ENCODE data around the gene CDCA5. TPM values are rescaled to one million over a fixed set of nuclear protein-coding genes. Genes with fewer than 3 reads are reported as not detected.

Gene CDCA5
- total and polyA plus RNA-seq, 2 donors (not counting 1 experiment from before 2014, with no cell fraction given): 3.0 to 4.6 TPM

GRCh38 chr11:65042891-65043290 is 40.9 kb downstream of the CDCA5 start:
- Histone ChIP-seq H3K4me1 (ENCODE audit: control insufficient read depth, extremely low read depth, insufficient read depth, low read length) (no peaks in the 10 kb centered on the region), H3K9ac (ENCODE audit: insufficient read depth, low read length) (no peak overlapping the region), H3K27ac (ENCODE audit: insufficient read depth, low read length) (no peak overlapping the region), H3K27me3 (ENCODE audit: control insufficient read depth, insufficient read depth, low read length) (no peaks in the 10 kb centered on the region), H3K4me3 (replicated peaks in 1 of 4; ENCODE audit: control extremely low read depth in 1 of 4, insufficient read depth in 1 of 4, low read depth in 3 of 4, low read length in 4 of 4) (no peak overlapping the region), H3K4me2 (ENCODE audit: extremely low read depth, insufficient read depth, low read length) (no peak overlapping the region), H3K9me3 (ENCODE audit: control insufficient read depth, insufficient read depth, low read depth, low read length) (no peaks in the 10 kb centered on the region), H3K79me2 (ENCODE audit: control insufficient read depth, insufficient read depth, low read length) (peaks cover 9% of the 10 kb centered on the region), H4K20me1 (ENCODE audit: control insufficient read depth, extremely low read depth, insufficient read depth, low read length) (no peaks in the 10 kb centered on the region), H3K36me3 (ENCODE audit: control insufficient read depth, insufficient read depth, low read length) (peaks cover 8% of the 10 kb centered on the region), H2AFZ (ENCODE audit: low read length) (no peak overlapping the region)
- DNase-seq (ENCODE audit: low read depth in 2 of 2): no peak
- no peak for TF ChIP-seq EZH2 (IDR thresholded peaks at IDR 0.05; ENCODE audit: low read length, missing control alignments)
- no peak for TF ChIP-seq CTCF (conservative IDR thresholded peaks at IDR 0.05 in 1 of 2, IDR thresholded peaks at IDR 0.05 in 1 of 2; ENCODE audit: low read depth in 1 of 2, low read length in 2 of 2)

- H3K27me3 ChIP-seq (ENCODE audit: control insufficient read depth, insufficient read depth, low read length): no peaks in the 10 kb centered on the region
- H3K4me1 ChIP-seq (ENCODE audit: control insufficient read depth, extremely low read depth, insufficient read depth, low read length): no peaks in the 10 kb centered on the region
- no peaks in the 10 kb centered on the region for H3K9me3 ChIP-seq (ENCODE audit: control insufficient read depth, insufficient read depth, low read depth, low read length)
- H3K36me3 ChIP-seq (ENCODE audit: control insufficient read depth, insufficient read depth, low read length): peaks cover 10% of the 10 kb centered on the region
- peaks cover 9% of the 10 kb centered on the region for H3K79me2 ChIP-seq (ENCODE audit: control insufficient read depth, insufficient read depth, low read length)
- TF ChIP-seq CTCF (conservative IDR thresholded peaks at IDR 0.05 in 1 of 2, IDR thresholded peaks at IDR 0.05 in 1 of 2; ENCODE audit: low read depth in 1 of 2, low read length in 2 of 2): no peak
- peak within 1 kb of the TSS; percentile 63 for H3K27ac ChIP-seq (ENCODE audit: insufficient read depth, low read length)
- DNase-seq (ENCODE audit: low read depth in 2 of 2): peak; percentile 94
- H3K4me2 ChIP-seq (ENCODE audit: extremely low read depth, insufficient read depth, low read length): peak within 1 kb of the TSS; percentile 81
- H3K4me3 ChIP-seq (replicated peaks in 1 of 4; ENCODE audit: control extremely low read depth in 1 of 4, insufficient read depth in 1 of 4, low read depth in 3 of 4, low read length in 4 of 4): peak within 1 kb of the TSS; percentile 53 to 72 (median 66)
- peak within 1 kb of the TSS; percentile 52 for H3K9ac ChIP-seq (ENCODE audit: insufficient read depth, low read length)
- H4K20me1 ChIP-seq (ENCODE audit: control insufficient read depth, extremely low read depth, insufficient read depth, low read length): no peaks in the 10 kb centered on the region
- H2AFZ ChIP-seq (ENCODE audit: low read length): peak within 1 kb of the TSS; percentile 64
Observed at GRCh38 chr11:65040847-65041622, 42.8 kb downstream of the CDCA5 start, which contains the start of gene SAC3D1. Gene SAC3D1, plus strand, starts transcription at chr11:65041210. Its CDS starts 83 bp downstream, at chr11:65041293.

- no peaks in the 10 kb centered on the region for H3K9me3 ChIP-seq (ENCODE audit: control insufficient read depth, insufficient read depth, low read depth, low read length)
- H3K79me2 ChIP-seq (ENCODE audit: control insufficient read depth, insufficient read depth, low read length): peaks cover 9% of the 10 kb centered on the region
- H3K27me3 ChIP-seq (ENCODE audit: control insufficient read depth, insufficient read depth, low read length): no peaks in the 10 kb centered on the region
- no peaks in the 10 kb centered on the region for H4K20me1 ChIP-seq (ENCODE audit: control insufficient read depth, extremely low read depth, insufficient read depth, low read length)
- peak overlapping the region; percentile 67 for H3K4me2 ChIP-seq (ENCODE audit: extremely low read depth, insufficient read depth, low read length)
- peak overlapping the region; percentile 64 for H2AFZ ChIP-seq (ENCODE audit: low read length)
- no peak for DNase-seq (ENCODE audit: low read depth in 2 of 2)
- H3K27ac ChIP-seq (ENCODE audit: insufficient read depth, low read length): peak overlapping the region; percentile 63
- TF ChIP-seq EZH2 (IDR thresholded peaks at IDR 0.05; ENCODE audit: low read length, missing control alignments) (no peak), CTCF (conservative IDR thresholded peaks at IDR 0.05 in 1 of 2, IDR thresholded peaks at IDR 0.05 in 1 of 2; ENCODE audit: low read depth in 1 of 2, low read length in 2 of 2) (no peak)
- peaks cover 11% of the 10 kb centered on the region for H3K36me3 ChIP-seq (ENCODE audit: control insufficient read depth, insufficient read depth, low read length)
- peak overlapping the region; percentile 53 to 72 (median 66) for H3K4me3 ChIP-seq (replicated peaks in 1 of 4; ENCODE audit: control extremely low read depth in 1 of 4, insufficient read depth in 1 of 4, low read depth in 3 of 4, low read length in 4 of 4)
- peak overlapping the region; percentile 52 for H3K9ac ChIP-seq (ENCODE audit: insufficient read depth, low read length)
- H3K4me1 ChIP-seq (ENCODE audit: control insufficient read depth, extremely low read depth, insufficient read depth, low read length): no peaks in the 10 kb centered on the region
Observed at GRCh38 chr11:65040520-65040846, 43.4 kb downstream of the CDCA5 start.

Measured in fibroblast of lung (primary cell).